DOHH2 (cell line): ENCODE results near the gene TRMU.

Source experiments
- H3F3A ChIP-seq: fragments of 200-600 bp; sonication (generic), shearing (Covaris generic); 2 replicates; pipeline ENCODE4 v1.6.0; 2016; ENCODE audit warnings: antibody characterized with exemption, mild to moderate bottlenecking; ENCODE audit not compliant: control insufficient read depth, insufficient read depth
- H3K27ac ChIP-seq: fragments of 200-600 bp; sonication (generic); 2 replicates; pipeline ENCODE4 v1.5.1; 2014; ENCODE audit warnings: low read depth, mild to moderate bottlenecking, low read length, moderate library complexity
- H3K27me3 ChIP-seq: fragments of 200-600 bp; sonication (generic); 2 replicates; pipeline ENCODE4 v1.6.1; 2014; ENCODE audit warnings: mild to moderate bottlenecking, low read length, mixed read lengths; ENCODE audit not compliant: control insufficient read depth
- H3K36me3 ChIP-seq: fragments of 200-600 bp; sonication (generic); 2 replicates; pipeline ENCODE4 v1.6.1; 2014; ENCODE audit warnings: mild to moderate bottlenecking, low read length, moderate library complexity, mixed read lengths; ENCODE audit not compliant: control insufficient read depth
- H3K4me1 ChIP-seq: fragments of 200-600 bp; sonication (generic); 2 replicates; pipeline ENCODE4 v1.6.1; 2014; ENCODE audit warnings: mild to moderate bottlenecking, low read length, mixed read lengths; ENCODE audit not compliant: control insufficient read depth
- H3K4me2 ChIP-seq: fragments of 200-600 bp; sonication (generic); 2 replicates; pipeline ENCODE4 v1.6.0; 2014; ENCODE audit warnings: mild to moderate bottlenecking, low read length, moderate library complexity
- H3K4me3 ChIP-seq: fragments of 200-600 bp; sonication (generic); 2 replicates; pipeline ENCODE4 v1.5.1; 2014; ENCODE audit warnings: mild to moderate bottlenecking, low read length, mixed read lengths
- H3K79me2 ChIP-seq: fragments of 200-600 bp; sonication (generic); 2 replicates; pipeline ENCODE4 v1.6.1; 2014; ENCODE audit warnings: mild to moderate bottlenecking, low read length, mixed read lengths; ENCODE audit not compliant: control insufficient read depth
- H3K9me2 ChIP-seq: fragments of 200-600 bp; sonication (generic); replicated peaks from 2 replicates; pipeline ENCODE4 v1.6.1; 2014; ENCODE audit warnings: mild to moderate bottlenecking, low read length, mixed read lengths; ENCODE audit not compliant: control insufficient read depth
- H3K9me3 ChIP-seq: fragments of 200-600 bp; sonication (generic); 2 replicates; pipeline ENCODE4 v1.6.1; 2014; ENCODE audit warnings: antibody characterized with exemption, low read length, mixed read lengths; ENCODE audit not compliant: control insufficient read depth, insufficient read depth
- H4K20me1 ChIP-seq: fragments of 200-600 bp; sonication (generic); 2 replicates; pipeline ENCODE4 v1.6.0; 2014; ENCODE audit warnings: low read depth, mild to moderate bottlenecking, antibody characterized with exemption, low read length, moderate library complexity; ENCODE audit not compliant: control insufficient read depth, insufficient read depth
- EZH2phosphoT487 ChIP-seq: fragments of 200-600 bp; sonication (generic); IDR thresholded peaks from 2 replicates; pipeline ENCODE4 v1.6.1; 2017; ENCODE audit warnings: borderline replicate concordance, mild to moderate bottlenecking, antibody characterized with exemption, low read length, moderate library complexity, mixed read lengths
- TF ChIP-seq, protein P1 (sequence below): fragments of 200-600 bp; sonication (generic); IDR thresholded peaks from one replicate; pipeline ENCODE4 v1.5.1; 2014; ENCODE audit warnings: antibody characterized with exemption, mild to moderate bottlenecking, low read depth, low read length; ENCODE audit not compliant: poor library complexity, severe bottlenecking

Gene TRMU

DNA sequence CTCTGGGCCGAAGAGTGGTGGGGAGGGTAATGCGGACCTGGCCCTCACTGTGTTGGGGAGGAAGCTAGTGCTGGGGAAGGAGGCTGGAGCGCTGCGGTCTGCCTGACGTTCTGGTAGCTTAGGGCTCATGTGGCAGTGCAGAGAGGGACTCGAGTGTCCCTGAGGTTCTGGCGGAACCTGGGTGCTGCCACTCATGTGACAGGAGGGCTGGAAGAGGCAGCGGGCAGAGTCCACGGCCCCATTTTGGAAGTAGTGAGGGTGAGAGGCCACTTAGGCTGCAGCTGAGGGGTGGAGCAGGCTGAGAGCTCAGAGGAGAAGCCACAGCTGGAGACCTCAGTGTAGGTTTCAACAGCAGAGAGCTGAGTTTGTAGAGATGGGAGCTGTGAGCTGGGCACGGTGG, 16.2 kb upstream of the TRMU start:
- no peak overlapping the region for H3K27ac ChIP-seq
- peaks cover 84% of the 10 kb centered on the region for H3K36me3 ChIP-seq
- H3K4me3 ChIP-seq, result no peak overlapping the region
- H3K4me2 ChIP-seq, result no peak overlapping the region
- no peaks in the 10 kb centered on the region for H3K4me1 ChIP-seq
- peaks cover 4% of the 10 kb centered on the region; the same call in 1 of the 2 replicates for H4K20me1 ChIP-seq
- H3F3A ChIP-seq, result no peaks in the 10 kb centered on the region
- no peaks in the 10 kb centered on the region for H3K9me2 ChIP-seq
- no peaks in the 10 kb centered on the region for H3K9me3 ChIP-seq
- no peaks in the 10 kb centered on the region for H3K27me3 ChIP-seq
- TF ChIP-seq EZH2phosphoT487, result no peak
- TF ChIP-seq, protein P1, sequence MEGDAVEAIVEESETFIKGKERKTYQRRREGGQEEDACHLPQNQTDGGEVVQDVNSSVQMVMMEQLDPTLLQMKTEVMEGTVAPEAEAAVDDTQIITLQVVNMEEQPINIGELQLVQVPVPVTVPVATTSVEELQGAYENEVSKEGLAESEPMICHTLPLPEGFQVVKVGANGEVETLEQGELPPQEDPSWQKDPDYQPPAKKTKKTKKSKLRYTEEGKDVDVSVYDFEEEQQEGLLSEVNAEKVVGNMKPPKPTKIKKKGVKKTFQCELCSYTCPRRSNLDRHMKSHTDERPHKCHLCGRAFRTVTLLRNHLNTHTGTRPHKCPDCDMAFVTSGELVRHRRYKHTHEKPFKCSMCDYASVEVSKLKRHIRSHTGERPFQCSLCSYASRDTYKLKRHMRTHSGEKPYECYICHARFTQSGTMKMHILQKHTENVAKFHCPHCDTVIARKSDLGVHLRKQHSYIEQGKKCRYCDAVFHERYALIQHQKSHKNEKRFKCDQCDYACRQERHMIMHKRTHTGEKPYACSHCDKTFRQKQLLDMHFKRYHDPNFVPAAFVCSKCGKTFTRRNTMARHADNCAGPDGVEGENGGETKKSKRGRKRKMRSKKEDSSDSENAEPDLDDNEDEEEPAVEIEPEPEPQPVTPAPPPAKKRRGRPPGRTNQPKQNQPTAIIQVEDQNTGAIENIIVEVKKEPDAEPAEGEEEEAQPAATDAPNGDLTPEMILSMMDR, result no peak
- peaks cover 51% of the 10 kb centered on the region for H3K79me2 ChIP-seq

DNA sequence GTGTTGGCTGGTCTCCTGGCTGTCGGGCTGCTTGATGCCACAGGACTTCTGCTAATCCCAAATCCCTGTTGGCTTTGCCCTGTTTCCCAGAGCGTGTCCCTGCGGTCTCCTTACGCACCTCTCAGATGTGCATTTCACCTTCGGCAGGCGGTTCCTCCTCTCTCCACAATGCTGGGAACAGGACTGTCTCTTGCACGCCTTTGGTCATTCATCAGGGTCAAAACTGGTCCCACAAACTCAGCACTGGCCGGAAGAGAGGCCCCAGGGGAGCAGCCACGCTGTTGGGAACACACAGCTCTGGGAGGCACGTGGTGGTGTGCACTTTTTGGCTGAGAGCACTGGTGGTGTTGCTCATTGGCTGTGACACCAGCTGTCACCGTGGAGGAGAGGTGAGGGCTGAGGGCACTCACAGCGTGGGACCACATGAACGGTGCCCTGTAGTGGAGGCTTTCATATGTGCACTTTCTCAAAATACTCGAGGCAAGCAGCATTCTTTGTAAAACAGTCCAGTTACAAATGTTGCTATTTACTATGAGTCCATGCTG, 15.3 kb upstream of the TRMU start:
- no peaks in the 10 kb centered on the region for H3K4me1 ChIP-seq
- no peaks in the 10 kb centered on the region for H3K9me2 ChIP-seq
- no peak for TF ChIP-seq EZH2phosphoT487
- TF ChIP-seq, protein P1, result no peak
- H3K27ac ChIP-seq, result no peak overlapping the region
- H4K20me1 ChIP-seq, result peaks cover 4% of the 10 kb centered on the region; the same call in 1 of the 2 replicates
- peaks cover 83% of the 10 kb centered on the region for H3K36me3 ChIP-seq
- H3K79me2 ChIP-seq, result peaks cover 48% of the 10 kb centered on the region
- H3K9me3 ChIP-seq, result no peaks in the 10 kb centered on the region
- H3K4me3 ChIP-seq, result no peak overlapping the region
- H3K4me2 ChIP-seq, result no peak overlapping the region
- H3F3A ChIP-seq, result no peaks in the 10 kb centered on the region
- H3K27me3 ChIP-seq, result no peaks in the 10 kb centered on the region

DNA sequence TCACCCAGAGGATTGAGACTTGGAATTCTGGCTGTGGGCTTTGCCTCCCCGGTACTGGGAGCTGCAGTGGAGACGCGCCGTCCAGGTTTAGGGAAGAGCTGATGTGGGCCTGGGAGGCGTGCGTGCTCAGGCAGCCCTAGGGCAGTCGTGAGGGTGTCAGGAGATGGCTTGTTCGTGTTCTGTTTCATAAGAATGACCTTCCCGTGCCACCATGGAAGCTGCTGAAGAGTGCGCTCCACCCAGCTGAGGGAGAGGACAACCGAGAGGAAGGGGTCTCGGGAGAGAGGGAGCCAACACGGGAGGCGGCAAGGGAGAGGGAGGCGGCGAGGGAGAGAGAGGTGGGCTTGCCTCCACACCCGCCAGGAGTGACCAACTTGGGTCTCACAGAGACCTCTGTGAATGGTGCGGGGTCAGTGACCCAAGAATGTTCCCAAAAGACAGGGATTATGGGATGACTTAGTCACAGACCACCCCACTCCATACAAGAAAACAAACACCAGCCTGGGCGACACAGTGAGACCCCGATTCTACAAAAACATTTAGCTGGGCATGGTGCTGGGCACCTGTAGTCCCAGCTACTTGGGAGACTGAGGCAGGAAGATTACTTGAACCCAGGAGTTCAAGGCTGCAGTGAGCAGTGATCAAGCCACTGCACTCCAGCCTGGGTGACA, 14.7 kb upstream of the TRMU start:
- no peaks in the 10 kb centered on the region for H3K9me3 ChIP-seq
- TF ChIP-seq EZH2phosphoT487, result no peak
- TF ChIP-seq, protein P1, result no peak
- H3K9me2 ChIP-seq, result no peaks in the 10 kb centered on the region
- H3K27ac ChIP-seq, result no peak overlapping the region
- peaks cover 43% of the 10 kb centered on the region for H3K79me2 ChIP-seq
- no peaks in the 10 kb centered on the region for H3K4me1 ChIP-seq
- peaks cover 4% of the 10 kb centered on the region; the same call in 1 of the 2 replicates for H4K20me1 ChIP-seq
- H3K4me2 ChIP-seq, result no peak overlapping the region
- H3K36me3 ChIP-seq, result peaks cover 83% of the 10 kb centered on the region
- no peak overlapping the region for H3K4me3 ChIP-seq
- no peaks in the 10 kb centered on the region for H3F3A ChIP-seq
- H3K27me3 ChIP-seq, result no peaks in the 10 kb centered on the region
